Ovary (tissue), 3 donors: ENCODE results near the gene TMEM121.

Source experiments
- CTCF ChIP-seq, 3 donors: fragments of 450-650 bp in 2 of 3; fragments of 200-600 bp in 1 of 3; IDR thresholded peaks; one replicate each; pipeline versions ENCODE4 v1.5.1 to v1.8.0; 2016 to 2022; ENCODE audit warnings: antibody characterized with exemption in 3 of 3, mild to moderate bottlenecking in 1 of 3
- EP300 ChIP-seq: sonication (generic); formaldehyde crosslinking; IDR thresholded peaks from one replicate; pipeline ENCODE4 v1.6.1; 2017; ENCODE audit warnings: antibody characterized with exemption
- donor health status: DM: no; HTN: no; CAD: no.

- TF ChIP-seq EP300, result no peak
- TF ChIP-seq CTCF (IDR thresholded peaks at IDR 0.05), result no peak
These were observed 2.9 kb downstream of the TMEM121 start for GRCh38 chr14:105529319-105529568.
